GM19238 (cell line): Measurements from ENCODE around the gene CACNA1C.

ENCODE experiments used
- DNase-seq: peaks from one replicate; pipeline ENCODE4 v3.0.0; 2011; ENCODE audit warnings: low spot score; ENCODE audit not compliant: insufficient read length

Gene CACNA1C

GRCh38 chr12:2291947-2292346 lies 239.2 kb downstream of the CACNA1C start:
- no peak for DNase-seq

- no peak for DNase-seq
Measured at GRCh38 chr12:2292560-2292959, 239.8 kb downstream of the CACNA1C start.

- no peak for DNase-seq
Measured at GRCh38 chr12:2294651-2295475, 242.1 kb downstream of the CACNA1C start.

- DNase-seq: no peak
Measured at GRCh38 chr12:2295941-2296461, 243.2 kb downstream of the CACNA1C start.

- no peak for DNase-seq
Measured at GRCh38 chr12:2297004-2297403, 244.2 kb downstream of the CACNA1C start.

- no peak for DNase-seq
Measured at GRCh38 chr12:2297658-2298057, 244.9 kb downstream of the CACNA1C start.

GRCh38 chr12:2298556-2299200 lies 245.9 kb downstream of the CACNA1C start:
- no peak for DNase-seq

- no peak for DNase-seq
Measured at GRCh38 chr12:2299206-2299605, 246.4 kb downstream of the CACNA1C start.

- no peak for DNase-seq
Measured at GRCh38 chr12:2300168-2300567, 247.4 kb downstream of the CACNA1C start.

GRCh38 chr12:2300886-2301285 lies 248.1 kb downstream of the CACNA1C start:
- no peak for DNase-seq

- DNase-seq: no peak
Measured at GRCh38 chr12:2301531-2302461, 249.0 kb downstream of the CACNA1C start.

- no peak for DNase-seq
Measured at GRCh38 chr12:2302711-2303580, 250.2 kb downstream of the CACNA1C start.

- no peak for DNase-seq
Measured at GRCh38 chr12:2304223-2304622, 251.4 kb downstream of the CACNA1C start.

GRCh38 chr12:2306012-2306411 lies 253.2 kb downstream of the CACNA1C start:
- DNase-seq: no peak

GRCh38 chr12:2306735-2307134 lies 253.9 kb downstream of the CACNA1C start:
- DNase-seq: no peak

GRCh38 chr12:2307550-2307949 lies 254.8 kb downstream of the CACNA1C start:
- no peak for DNase-seq

- no peak for DNase-seq
Measured at GRCh38 chr12:2309647-2310046, 256.9 kb downstream of the CACNA1C start.

GRCh38 chr12:2311020-2311778 lies 258.4 kb downstream of the CACNA1C start:
- no peak for DNase-seq

GRCh38 chr12:2312175-2312574 lies 259.4 kb downstream of the CACNA1C start:
- no peak for DNase-seq

- DNase-seq: no peak
Measured at GRCh38 chr12:2312770-2313169, 260.0 kb downstream of the CACNA1C start.
